GM12872 (cell line): ENCODE results near the gene DLG5.

Experiments
- TF ChIP-seq, protein P1 (sequence below): IDR thresholded peaks from 3 replicates; pipeline ENCODE4 v1.5.1; 2011; ENCODE audit warnings: low read depth, mild to moderate bottlenecking, low read length, moderate library complexity; ENCODE audit not compliant: insufficient read depth

The DLG5 gene

GRCh38 chr10:77920495-77920894, 6.1 kb downstream of the DLG5 start:
- TF ChIP-seq, protein P1, sequence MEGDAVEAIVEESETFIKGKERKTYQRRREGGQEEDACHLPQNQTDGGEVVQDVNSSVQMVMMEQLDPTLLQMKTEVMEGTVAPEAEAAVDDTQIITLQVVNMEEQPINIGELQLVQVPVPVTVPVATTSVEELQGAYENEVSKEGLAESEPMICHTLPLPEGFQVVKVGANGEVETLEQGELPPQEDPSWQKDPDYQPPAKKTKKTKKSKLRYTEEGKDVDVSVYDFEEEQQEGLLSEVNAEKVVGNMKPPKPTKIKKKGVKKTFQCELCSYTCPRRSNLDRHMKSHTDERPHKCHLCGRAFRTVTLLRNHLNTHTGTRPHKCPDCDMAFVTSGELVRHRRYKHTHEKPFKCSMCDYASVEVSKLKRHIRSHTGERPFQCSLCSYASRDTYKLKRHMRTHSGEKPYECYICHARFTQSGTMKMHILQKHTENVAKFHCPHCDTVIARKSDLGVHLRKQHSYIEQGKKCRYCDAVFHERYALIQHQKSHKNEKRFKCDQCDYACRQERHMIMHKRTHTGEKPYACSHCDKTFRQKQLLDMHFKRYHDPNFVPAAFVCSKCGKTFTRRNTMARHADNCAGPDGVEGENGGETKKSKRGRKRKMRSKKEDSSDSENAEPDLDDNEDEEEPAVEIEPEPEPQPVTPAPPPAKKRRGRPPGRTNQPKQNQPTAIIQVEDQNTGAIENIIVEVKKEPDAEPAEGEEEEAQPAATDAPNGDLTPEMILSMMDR: no peak

DNA sequence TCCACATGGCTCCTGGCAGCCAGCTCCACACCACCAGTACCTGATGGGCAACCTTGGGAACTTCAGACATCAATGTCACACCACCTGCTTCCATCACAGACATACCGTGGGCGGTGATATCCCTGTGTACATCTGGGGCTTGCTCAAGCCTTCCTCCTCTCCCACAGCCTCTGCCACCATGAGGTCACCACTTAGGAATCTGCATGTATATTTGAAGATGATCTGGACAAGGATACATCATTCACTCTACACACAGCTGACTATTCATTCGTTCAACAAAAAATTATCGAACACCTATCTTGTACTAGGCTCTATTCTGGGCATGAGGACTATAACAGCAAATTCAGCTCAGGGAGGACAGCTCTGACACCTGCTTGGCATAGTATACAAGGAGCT, 6.8 kb downstream of the DLG5 start:
- TF ChIP-seq, protein P1: no peak

- TF ChIP-seq, protein P1: no peak
Observed at GRCh38 chr10:77915319-77916105, 11.0 kb downstream of the DLG5 start.

- TF ChIP-seq, protein P1: no peak
Observed at GRCh38 chr10:77913090-77913489, 13.5 kb downstream of the DLG5 start.

DNA sequence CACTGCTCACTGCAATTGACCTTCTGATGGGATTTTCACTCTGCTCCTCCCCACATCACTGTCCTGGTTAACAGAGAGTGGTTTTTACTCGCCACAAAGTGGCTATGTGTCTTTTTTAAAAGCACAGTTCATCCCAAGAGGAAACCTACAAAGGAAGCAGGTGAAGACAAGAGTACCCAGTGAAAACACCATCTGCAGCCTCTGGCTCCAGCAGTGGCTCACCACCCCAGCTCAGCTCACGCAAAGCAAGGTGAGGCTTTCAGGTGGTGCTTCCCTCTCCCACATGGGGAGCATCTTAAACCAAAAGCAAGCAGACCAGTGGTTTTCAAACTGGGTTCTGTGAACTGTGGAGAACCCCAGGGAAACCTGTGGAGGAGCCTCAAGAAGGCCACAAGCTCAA, 14.0 kb downstream of the DLG5 start:
- TF ChIP-seq, protein P1: no peak

DNA sequence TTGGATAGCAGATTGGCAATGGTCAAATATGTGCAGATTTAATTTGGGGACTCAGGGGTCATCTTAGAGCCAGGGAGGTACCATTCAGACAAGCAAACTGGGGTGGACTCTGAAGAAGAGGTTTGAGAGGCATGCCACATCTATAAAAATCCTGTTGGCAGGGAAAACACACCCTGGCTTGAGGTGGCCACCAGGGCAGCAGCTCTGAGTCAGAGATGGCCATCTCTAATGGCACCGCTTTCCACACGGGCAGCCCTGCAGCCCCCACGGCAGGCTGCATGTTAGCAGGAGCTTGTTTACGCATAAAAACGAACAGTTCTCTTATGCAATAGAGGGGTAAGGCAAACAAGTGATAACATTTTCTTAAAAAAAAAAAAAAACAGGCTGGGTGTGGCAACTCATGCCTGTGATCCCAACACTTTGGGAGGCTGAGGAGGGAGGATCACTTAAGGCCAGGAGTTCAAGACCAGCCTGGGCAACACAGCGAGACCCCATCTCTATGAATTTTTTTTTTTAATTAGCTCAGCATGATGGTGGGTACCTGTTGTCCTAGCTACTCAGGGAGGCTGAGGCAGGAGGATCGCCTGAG, 14.9 kb downstream of the DLG5 start:
- TF ChIP-seq, protein P1: no peak

DNA sequence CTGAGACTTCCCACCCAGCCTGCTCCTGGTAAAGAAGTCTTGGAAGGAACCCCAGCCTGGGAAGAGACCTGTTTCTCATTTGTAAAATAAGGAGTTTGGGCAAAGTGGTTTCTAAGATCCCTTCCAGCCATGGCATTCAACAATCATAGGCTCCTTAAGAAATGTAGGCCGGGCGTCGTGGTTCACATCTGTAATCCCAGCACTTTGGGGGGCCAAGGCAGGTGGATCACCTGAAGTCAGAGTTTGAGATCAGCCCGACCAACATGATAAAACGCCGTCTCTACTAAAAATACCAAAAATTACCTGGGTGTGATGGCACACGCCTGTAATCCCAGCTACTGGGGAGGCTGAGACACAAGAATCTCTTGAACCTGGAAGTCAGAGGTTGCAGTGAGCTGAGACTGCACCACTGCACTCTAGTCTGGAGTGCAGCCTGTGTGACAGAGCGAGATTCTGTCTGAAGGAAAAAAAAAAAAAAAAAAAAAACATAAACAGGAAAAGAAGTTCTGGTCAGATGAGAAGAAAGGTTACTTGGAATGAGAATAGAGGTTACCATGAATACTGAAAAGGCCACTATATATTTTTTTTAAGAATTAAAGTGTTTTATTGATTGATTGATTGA, 15.9 kb downstream of the DLG5 start:
- TF ChIP-seq, protein P1: no peak
